ENCODE measurements around the gene PARD3.
"Not testable (repeated sequence)": the region's sequence is repeated elsewhere in the genome, so short reads cannot be mapped to it uniquely, and the experiment has no call there.

Gene PARD3

DNA sequence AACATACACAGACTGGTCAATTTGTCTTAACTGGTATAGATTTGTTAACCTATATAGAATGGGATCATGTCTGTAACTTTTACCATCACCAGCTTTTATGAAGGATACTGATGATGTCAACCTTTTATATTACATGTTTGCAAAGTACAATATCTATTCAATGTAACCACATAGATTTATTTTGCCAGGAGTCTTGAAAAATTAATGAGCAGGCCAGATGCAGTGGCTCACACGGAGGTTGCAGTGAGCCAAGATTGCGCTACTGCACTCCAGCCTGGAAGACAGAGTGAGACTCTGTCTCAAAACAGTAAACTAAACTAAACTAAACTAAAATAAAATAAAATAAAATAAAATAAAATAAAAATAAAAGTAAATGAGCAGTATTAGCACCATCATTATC, 30.0 kb upstream of the PARD3 start:
- H3K36me3 ChIP-seq (ENCODE audit: insufficient read depth, low read length): no peaks in the 10 kb centered on the region
- H3K79me2 ChIP-seq (ENCODE audit: control insufficient read depth, insufficient read depth, low read length, unreplicated experiment): no peaks in the 10 kb centered on the region
- no peaks in the 10 kb centered on the region for H3K4me1 ChIP-seq (ENCODE audit: control insufficient read depth, insufficient read depth, low read length, unreplicated experiment)
- no peak overlapping the region for H3K27ac ChIP-seq (ENCODE audit: low read depth, low read length)
- no peak overlapping the region for H3K4me3 ChIP-seq (ENCODE audit: low read depth, low read length)
- H2AFZ ChIP-seq (ENCODE audit: low read length, unreplicated experiment): no peak overlapping the region
- no peaks in the 10 kb centered on the region for H3K27me3 ChIP-seq (ENCODE audit: insufficient read depth, low read length)

DNA sequence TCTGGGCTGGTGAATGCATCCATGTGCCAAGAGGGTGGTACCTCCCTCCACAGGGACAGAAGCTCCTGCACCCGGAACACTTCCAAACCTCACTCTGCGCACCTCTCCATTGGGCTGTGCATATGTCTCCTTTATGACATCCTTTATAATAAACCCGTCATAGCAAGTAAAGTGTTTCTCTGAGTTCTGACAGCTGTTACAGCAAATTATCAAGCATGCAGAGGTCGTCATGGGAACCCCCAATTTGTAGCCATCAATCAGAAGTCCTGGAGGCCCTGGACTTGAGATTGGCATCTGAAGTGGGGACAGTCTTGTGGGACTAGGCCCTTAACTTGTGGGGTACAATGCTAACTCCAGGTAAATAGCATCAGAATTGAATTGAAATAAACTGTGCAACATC, 29.4 kb upstream of the PARD3 start:
- Histone ChIP-seq H3K36me3 (ENCODE audit: insufficient read depth, low read length) (no peaks in the 10 kb centered on the region), H3K4me3 (ENCODE audit: low read depth, low read length) (no peak overlapping the region), H3K27ac (ENCODE audit: low read depth, low read length) (no peak overlapping the region), H3K4me1 (ENCODE audit: control insufficient read depth, insufficient read depth, low read length, unreplicated experiment) (no peaks in the 10 kb centered on the region), H3K79me2 (ENCODE audit: control insufficient read depth, insufficient read depth, low read length, unreplicated experiment) (no peaks in the 10 kb centered on the region), H2AFZ (ENCODE audit: low read length, unreplicated experiment) (no peak overlapping the region), H3K27me3 (ENCODE audit: insufficient read depth, low read length) (no peaks in the 10 kb centered on the region)

DNA sequence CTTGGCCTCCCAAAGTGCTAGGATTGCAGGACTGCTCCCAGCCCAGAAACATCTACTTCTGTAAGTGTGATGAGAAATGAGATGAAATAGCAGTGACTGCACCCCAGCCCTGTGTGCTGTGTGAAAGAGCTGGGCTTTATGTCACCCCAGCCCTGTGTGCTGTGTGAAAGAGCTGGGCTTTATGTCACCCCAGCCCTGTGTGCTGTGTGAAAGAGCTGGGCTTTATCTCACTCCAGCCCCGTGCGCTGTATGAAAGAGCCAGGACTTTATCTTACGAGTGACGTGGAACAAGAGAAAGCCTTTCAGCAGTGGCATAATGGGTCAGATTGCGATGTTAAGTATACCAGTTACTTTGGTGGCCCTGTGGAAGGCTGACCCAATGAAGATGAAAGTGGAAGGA, 28.4 kb upstream of the PARD3 start:
- not testable (repeated sequence) for H2AFZ ChIP-seq (ENCODE audit: low read length, unreplicated experiment)

DNA sequence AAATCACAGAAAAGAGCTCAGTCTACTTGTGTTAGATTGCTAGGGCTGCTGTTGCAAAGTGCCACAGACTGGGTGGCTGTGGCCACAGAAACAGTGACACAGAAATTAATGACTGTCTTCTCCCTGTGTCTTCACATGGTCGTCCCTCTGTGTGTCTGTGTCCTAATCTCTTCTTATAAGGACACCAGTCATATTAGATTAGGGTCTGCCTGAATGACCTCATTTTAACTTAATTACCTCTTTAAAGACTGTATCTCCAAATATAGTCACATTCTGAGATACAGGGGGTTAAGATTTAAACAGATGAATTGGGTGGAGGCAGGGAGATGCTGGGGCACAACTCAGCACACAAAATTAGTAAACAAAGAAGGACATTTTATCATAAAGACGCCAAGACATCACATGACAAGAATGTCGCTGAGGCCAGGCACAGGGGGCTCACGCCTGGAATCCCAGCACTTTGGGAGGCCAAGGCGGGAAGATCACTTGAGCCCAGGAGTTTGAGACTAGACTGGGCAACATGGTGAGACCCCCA, 23.3 kb upstream of the PARD3 start:
- Histone ChIP-seq H2AFZ (ENCODE audit: low read length, unreplicated experiment) (no peak overlapping the region), H3K4me3 (ENCODE audit: low read depth, low read length) (no peak overlapping the region), H3K4me1 (ENCODE audit: control insufficient read depth, insufficient read depth, low read length, unreplicated experiment) (no peaks in the 10 kb centered on the region), H3K36me3 (ENCODE audit: insufficient read depth, low read length) (no peaks in the 10 kb centered on the region), H3K27me3 (ENCODE audit: insufficient read depth, low read length) (no peaks in the 10 kb centered on the region), H3K79me2 (ENCODE audit: control insufficient read depth, insufficient read depth, low read length, unreplicated experiment) (no peaks in the 10 kb centered on the region), H3K27ac (ENCODE audit: low read depth, low read length) (no peak overlapping the region)

More for the DNA sequence above, 28.4 kb upstream of the PARD3 start:
- not testable (repeated sequence) for H3K36me3 ChIP-seq (ENCODE audit: insufficient read depth, low read length); H3K79me2 ChIP-seq (ENCODE audit: control insufficient read depth, insufficient read depth, low read length, unreplicated experiment); H3K27me3 ChIP-seq (ENCODE audit: insufficient read depth, low read length); H3K27ac ChIP-seq (ENCODE audit: low read depth, low read length); H3K4me3 ChIP-seq (ENCODE audit: low read depth, low read length); H3K4me1 ChIP-seq (ENCODE audit: control insufficient read depth, insufficient read depth, low read length, unreplicated experiment)

DNA sequence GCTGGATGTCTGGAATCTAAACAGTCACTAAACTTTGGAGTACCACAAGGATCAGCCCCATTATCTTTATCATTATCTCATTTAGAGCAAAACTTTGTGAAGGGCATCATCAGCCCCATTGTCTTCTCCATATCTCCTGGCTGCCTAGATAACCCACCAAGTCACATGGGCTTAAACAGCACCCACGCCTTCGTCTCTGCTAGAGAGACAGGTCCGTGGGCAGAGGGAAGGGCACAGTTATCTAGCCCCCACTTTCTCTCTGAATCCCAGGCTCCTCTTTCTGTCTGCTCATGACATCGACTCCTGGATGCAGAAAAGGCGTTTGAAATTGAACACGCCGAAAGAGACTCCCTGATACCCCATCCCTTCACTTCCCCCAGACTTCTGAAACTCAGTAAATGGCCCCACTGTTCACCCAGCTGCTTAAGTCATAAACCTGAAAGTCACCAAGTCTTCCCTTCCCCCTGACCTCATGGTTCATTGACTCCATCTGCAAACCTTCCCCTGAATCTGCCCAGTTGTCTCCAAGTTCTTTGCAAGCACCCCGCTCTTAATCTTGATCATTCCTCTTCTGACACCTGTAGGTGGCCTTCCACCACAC, 20.9 kb upstream of the PARD3 start:
- Histone ChIP-seq H3K4me1 (ENCODE audit: control insufficient read depth, insufficient read depth, low read length, unreplicated experiment) (no peaks in the 10 kb centered on the region), H3K36me3 (ENCODE audit: insufficient read depth, low read length) (no peaks in the 10 kb centered on the region), H3K79me2 (ENCODE audit: control insufficient read depth, insufficient read depth, low read length, unreplicated experiment) (no peaks in the 10 kb centered on the region), H3K27me3 (ENCODE audit: insufficient read depth, low read length) (no peaks in the 10 kb centered on the region; the same call in 1 of the 2 replicates), H3K27ac (ENCODE audit: low read depth, low read length) (no peak overlapping the region), H2AFZ (ENCODE audit: low read length, unreplicated experiment) (no peak overlapping the region), H3K4me3 (ENCODE audit: low read depth, low read length) (no peak overlapping the region)

DNA sequence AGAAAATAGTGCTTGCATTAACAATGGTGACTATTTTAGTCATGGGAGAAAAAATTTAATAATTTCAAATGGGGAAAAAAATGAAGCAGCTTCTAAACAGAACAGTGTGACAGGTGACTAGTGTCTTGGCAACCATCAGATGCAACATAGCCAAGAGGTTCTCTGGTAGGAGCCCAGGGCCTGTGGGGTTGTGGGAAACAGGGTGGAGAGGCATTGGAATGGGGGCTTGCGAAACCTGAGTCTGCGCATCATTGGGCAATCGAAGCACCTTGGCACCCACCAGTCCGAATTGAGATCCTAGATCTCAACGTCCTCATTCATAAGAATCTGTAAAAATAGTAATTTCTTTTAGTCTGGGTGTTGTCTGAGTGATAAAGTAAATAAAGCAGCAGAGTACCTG, 19.2 kb upstream of the PARD3 start:
- no peaks in the 10 kb centered on the region for H3K79me2 ChIP-seq (ENCODE audit: control insufficient read depth, insufficient read depth, low read length, unreplicated experiment)
- no peaks in the 10 kb centered on the region; the same call in 1 of the 2 replicates for H3K27me3 ChIP-seq (ENCODE audit: insufficient read depth, low read length)
- H3K4me3 ChIP-seq (ENCODE audit: low read depth, low read length): no peak overlapping the region
- no peaks in the 10 kb centered on the region for H3K36me3 ChIP-seq (ENCODE audit: insufficient read depth, low read length)
- no peak overlapping the region for H2AFZ ChIP-seq (ENCODE audit: low read length, unreplicated experiment)
- no peak overlapping the region for H3K27ac ChIP-seq (ENCODE audit: low read depth, low read length)
- no peaks in the 10 kb centered on the region for H3K4me1 ChIP-seq (ENCODE audit: control insufficient read depth, insufficient read depth, low read length, unreplicated experiment)

DNA sequence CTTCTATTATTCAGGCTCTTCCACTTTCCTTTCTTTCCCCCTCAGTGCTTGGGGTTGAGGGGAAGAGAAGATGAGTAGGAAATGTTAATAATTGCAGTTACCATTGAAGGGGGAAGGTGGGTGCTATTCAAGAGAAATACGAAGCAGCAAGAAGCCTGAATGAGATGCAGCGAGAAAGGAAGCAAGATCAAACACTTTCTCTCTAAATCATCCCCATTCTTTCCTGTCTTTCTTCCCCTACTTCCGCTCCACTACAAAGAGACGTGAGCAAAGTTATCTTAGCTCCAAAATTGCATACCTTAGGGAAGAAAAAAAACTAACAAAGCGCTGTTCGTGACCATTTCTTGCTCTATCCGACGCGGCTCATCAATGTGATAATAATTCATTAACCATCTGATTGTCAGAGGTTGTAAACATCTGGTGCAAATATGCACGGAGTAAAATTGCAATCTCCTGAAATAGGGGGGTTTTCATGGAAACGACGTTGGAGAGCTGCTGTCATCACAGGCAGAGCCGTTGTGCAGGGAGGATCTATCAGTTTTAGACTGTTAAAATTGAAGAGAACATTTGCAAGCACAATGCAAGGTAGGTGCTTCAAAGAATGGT, 15.2 kb upstream of the PARD3 start:
- Histone ChIP-seq H3K36me3 (ENCODE audit: insufficient read depth, low read length) (no peaks in the 10 kb centered on the region), H3K27me3 (ENCODE audit: insufficient read depth, low read length) (no peaks in the 10 kb centered on the region; the same call in 1 of the 2 replicates), H3K4me3 (ENCODE audit: low read depth, low read length) (no peak overlapping the region), H2AFZ (ENCODE audit: low read length, unreplicated experiment) (no peak overlapping the region), H3K79me2 (ENCODE audit: control insufficient read depth, insufficient read depth, low read length, unreplicated experiment) (no peaks in the 10 kb centered on the region), H3K4me1 (ENCODE audit: control insufficient read depth, insufficient read depth, low read length, unreplicated experiment) (no peaks in the 10 kb centered on the region), H3K27ac (ENCODE audit: low read depth, low read length) (no peak overlapping the region)

DNA sequence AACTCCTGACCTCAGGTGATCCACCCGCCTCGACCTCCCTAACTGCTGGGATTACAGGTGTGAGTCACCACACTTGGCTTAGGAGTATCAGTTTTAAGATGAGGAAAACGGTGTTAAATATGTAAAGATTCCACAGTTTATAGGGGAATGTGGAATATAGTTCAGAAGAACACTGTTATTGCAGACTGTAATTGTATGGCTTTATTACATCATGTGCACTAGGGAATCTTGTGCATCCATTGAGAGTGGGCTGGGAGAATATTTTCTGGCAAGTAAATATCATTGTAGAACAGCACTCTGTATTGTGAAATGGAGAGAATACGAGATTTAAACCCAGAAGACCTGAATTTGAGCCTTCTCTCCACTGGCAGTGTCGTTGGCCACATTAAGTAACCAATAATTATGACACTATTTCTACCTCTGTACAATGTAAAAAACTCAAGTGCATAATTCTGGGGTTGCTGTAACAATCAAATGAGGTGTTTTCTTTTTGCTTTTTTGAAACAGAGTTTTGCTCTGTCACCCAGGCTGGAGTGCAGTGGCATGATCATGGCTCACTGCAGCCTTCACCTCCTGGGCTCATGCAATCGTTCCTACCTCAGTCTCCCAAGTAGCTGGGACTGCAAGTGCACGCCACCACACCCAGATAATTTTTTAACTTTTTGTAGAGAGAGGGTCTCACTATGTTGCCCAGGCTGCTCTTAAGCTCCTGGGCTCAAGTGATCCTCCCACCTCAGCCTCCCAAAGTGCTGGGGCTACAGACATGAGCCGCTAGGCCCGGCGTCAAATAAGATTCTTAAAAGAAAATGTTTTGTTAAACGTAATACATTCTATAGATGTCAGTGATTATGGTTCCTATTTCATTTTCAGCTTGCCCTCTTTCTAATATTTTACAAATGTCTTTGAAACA, 12.0 kb upstream of the PARD3 start:
- no peak overlapping the region for H3K4me3 ChIP-seq (ENCODE audit: low read depth, low read length)
- no peaks in the 10 kb centered on the region for H3K4me1 ChIP-seq (ENCODE audit: control insufficient read depth, insufficient read depth, low read length, unreplicated experiment)
- H2AFZ ChIP-seq (ENCODE audit: low read length, unreplicated experiment): no peak overlapping the region
- H3K27ac ChIP-seq (ENCODE audit: low read depth, low read length): no peak overlapping the region
- H3K36me3 ChIP-seq (ENCODE audit: insufficient read depth, low read length): no peaks in the 10 kb centered on the region
- no peaks in the 10 kb centered on the region; the same call in 1 of the 2 replicates for H3K27me3 ChIP-seq (ENCODE audit: insufficient read depth, low read length)
- H3K79me2 ChIP-seq (ENCODE audit: control insufficient read depth, insufficient read depth, low read length, unreplicated experiment): no peaks in the 10 kb centered on the region

DNA sequence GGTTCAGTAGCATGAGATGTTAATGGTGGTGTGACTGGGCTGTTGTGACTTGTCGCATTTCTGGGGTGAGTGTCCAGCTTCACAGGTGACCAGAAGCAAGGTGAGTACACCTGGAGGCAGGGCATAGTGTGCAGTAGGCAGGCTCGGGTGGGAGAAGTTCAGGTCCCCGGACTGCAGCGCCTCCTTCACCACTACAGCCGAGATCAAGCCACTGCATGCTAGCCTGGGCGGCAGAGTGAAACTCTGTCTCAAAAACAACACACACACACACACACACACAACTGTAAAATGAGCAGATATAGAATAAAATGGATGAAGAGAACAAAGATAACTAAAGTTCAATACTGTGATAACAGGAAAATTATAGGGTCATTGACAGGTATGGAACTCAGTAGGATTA, 11.1 kb upstream of the PARD3 start:
- H3K4me3 ChIP-seq (ENCODE audit: low read depth, low read length): no peak overlapping the region
- no peaks in the 10 kb centered on the region for H3K79me2 ChIP-seq (ENCODE audit: control insufficient read depth, insufficient read depth, low read length, unreplicated experiment)
- H3K27ac ChIP-seq (ENCODE audit: low read depth, low read length): no peak overlapping the region
- H3K36me3 ChIP-seq (ENCODE audit: insufficient read depth, low read length): no peaks in the 10 kb centered on the region
- H2AFZ ChIP-seq (ENCODE audit: low read length, unreplicated experiment): no peak overlapping the region
- no peaks in the 10 kb centered on the region for H3K4me1 ChIP-seq (ENCODE audit: control insufficient read depth, insufficient read depth, low read length, unreplicated experiment)
- no peaks in the 10 kb centered on the region for H3K27me3 ChIP-seq (ENCODE audit: insufficient read depth, low read length)

DNA sequence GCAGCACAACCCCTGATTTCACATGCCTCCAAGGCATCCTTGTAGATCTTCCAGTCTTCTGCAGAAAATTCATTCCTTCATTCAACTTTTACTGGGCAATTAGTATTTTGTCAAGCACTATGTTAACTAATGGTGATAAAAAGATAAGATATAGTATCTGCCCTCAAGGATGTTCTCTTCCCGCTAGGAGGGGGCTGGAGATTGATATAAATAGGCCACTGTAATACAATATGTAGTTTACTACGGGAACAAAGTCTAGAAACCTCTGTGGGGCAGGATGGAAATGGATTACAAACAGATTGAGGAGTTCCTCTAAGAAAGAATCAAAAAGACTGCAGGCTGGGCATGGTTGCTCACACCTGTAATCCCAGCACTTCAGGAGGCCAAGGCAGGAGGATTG, 10.3 kb upstream of the PARD3 start:
- H3K79me2 ChIP-seq (ENCODE audit: control insufficient read depth, insufficient read depth, low read length, unreplicated experiment): no peaks in the 10 kb centered on the region
- H3K4me1 ChIP-seq (ENCODE audit: control insufficient read depth, insufficient read depth, low read length, unreplicated experiment): no peaks in the 10 kb centered on the region
- no peaks in the 10 kb centered on the region for H3K27me3 ChIP-seq (ENCODE audit: insufficient read depth, low read length)
- no peaks in the 10 kb centered on the region for H3K36me3 ChIP-seq (ENCODE audit: insufficient read depth, low read length)
- no peak overlapping the region for H2AFZ ChIP-seq (ENCODE audit: low read length, unreplicated experiment)
- H3K4me3 ChIP-seq (ENCODE audit: low read depth, low read length): no peak overlapping the region
- no peak overlapping the region for H3K27ac ChIP-seq (ENCODE audit: low read depth, low read length)
